Ectodermal cell (in vitro differentiated cells): ENCODE results near the gene TBC1D12.

Experiments
- H3K27ac ChIP-seq: 2 replicates; pipeline ENCODE4 v1.7.0; 2013; ENCODE audit warnings: mild to moderate bottlenecking, low read depth, low read length; ENCODE audit not compliant: insufficient read depth, poor library complexity, severe bottlenecking
- H3K27me3 ChIP-seq: 2 replicates; pipeline ENCODE4 v1.7.0; 2013; ENCODE audit warnings: mild to moderate bottlenecking, low read length; ENCODE audit not compliant: insufficient read depth, control insufficient read depth, poor library complexity, severe bottlenecking
- H3K36me3 ChIP-seq: one replicate; pipeline ENCODE4 v1.7.0; 2013; ENCODE audit warnings: low read length; ENCODE audit not compliant: control insufficient read depth, insufficient read depth
- H3K4me1 ChIP-seq: one replicate; pipeline ENCODE4 v1.7.0; 2013; ENCODE audit warnings: low read length; ENCODE audit not compliant: control insufficient read depth, insufficient read depth
- H3K4me3 ChIP-seq: 2 replicates; pipeline ENCODE4 v1.7.0; 2013; ENCODE audit warnings: low read depth, low read length, control low read depth; ENCODE audit not compliant: insufficient read depth
- H3K9me3 ChIP-seq: 2 replicates; pipeline ENCODE4 v1.7.0; 2013; ENCODE audit warnings: mild to moderate bottlenecking, low read length, moderate library complexity; ENCODE audit not compliant: control insufficient read depth
- WGBS, 2 experiments: methylation state at CpG; one replicate each; pipeline ENCODE4 v1.1.7; 2013; ENCODE audit warnings: missing lambda C conversion rate in 2 of 2; 5-methylcytosine and 5-hydroxymethylcytosine counted together

TBC1D12 gene

DNA sequence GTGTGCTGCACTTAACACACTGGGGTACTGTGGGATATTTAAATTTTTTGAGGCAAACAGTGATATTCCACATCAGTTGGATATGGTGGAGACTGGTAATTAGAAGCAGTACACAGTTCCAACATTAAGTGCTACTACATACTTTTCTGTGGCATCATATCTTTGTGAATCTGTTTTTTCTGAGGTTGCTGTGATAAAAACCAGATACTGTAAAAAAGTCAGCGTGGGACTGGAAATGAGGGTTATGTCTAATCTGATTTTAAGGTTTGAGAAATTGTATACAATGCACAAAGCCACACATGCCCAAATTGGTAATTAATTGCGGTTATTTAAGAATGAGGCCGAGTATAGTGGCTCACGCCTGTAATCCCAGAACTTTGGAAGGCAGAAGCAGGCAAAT lies 41.2 kb downstream of the TBC1D12 start:
- H3K4me1 ChIP-seq: no peaks in the 10 kb centered on the region
- no peak overlapping the region for H3K27ac ChIP-seq
- no peaks in the 10 kb centered on the region for H3K27me3 ChIP-seq
- H3K9me3 ChIP-seq: no peaks in the 10 kb centered on the region
- 89 to 94% methylated on average over 4 of the region's 4 CpGs for WGBS, 2 experiments
- no peaks in the 10 kb centered on the region for H3K36me3 ChIP-seq
- H3K4me3 ChIP-seq: no peak overlapping the region

DNA sequence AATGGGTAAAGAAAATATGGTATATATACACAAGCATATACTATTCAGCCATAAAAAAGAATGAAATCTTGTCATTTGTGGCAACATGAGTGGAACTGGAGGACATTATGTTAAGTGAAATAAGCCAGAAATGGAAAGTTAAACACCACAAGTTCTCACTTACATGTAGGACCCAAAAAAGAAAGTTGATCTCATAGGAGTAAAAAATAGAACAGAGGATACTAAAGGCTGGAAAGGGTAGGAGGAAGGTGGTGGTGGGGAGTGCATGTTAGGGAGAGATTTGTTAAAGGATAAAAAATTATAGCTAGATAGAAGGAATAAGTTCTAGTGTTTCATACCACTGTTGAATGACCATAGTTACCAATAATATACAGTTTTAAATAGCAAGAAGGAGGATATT lies 48.4 kb downstream of the TBC1D12 start:
- no peak overlapping the region for H3K27ac ChIP-seq
- H3K4me3 ChIP-seq: no peak overlapping the region
- H3K9me3 ChIP-seq: no peaks in the 10 kb centered on the region
- H3K4me1 ChIP-seq: no peaks in the 10 kb centered on the region
- no peaks in the 10 kb centered on the region for H3K36me3 ChIP-seq
- no peaks in the 10 kb centered on the region for H3K27me3 ChIP-seq

- H3K9me3 ChIP-seq: no peaks in the 10 kb centered on the region
- no peak overlapping the region for H3K27ac ChIP-seq
- H3K27me3 ChIP-seq: no peaks in the 10 kb centered on the region
- WGBS, 2 experiments: 77% methylated on average over 1 of the region's 1 CpG; no CpG with 5 or more reads in 1 of the 2 experiments
- no peaks in the 10 kb centered on the region for H3K36me3 ChIP-seq
- no peak overlapping the region for H3K4me3 ChIP-seq
- H3K4me1 ChIP-seq: no peaks in the 10 kb centered on the region
Observed at GRCh38 chr10:94451883-94452519, 49.7 kb downstream of the TBC1D12 start.

- Histone ChIP-seq H3K36me3 (no peaks in the 10 kb centered on the region), H3K4me3 (no peak overlapping the region), H3K27ac (no peak overlapping the region), H3K27me3 (no peaks in the 10 kb centered on the region), H3K9me3 (no peaks in the 10 kb centered on the region), H3K4me1 (no peaks in the 10 kb centered on the region)
- WGBS, 2 experiments: 96 to 100% methylated on average over 1 to 2 of the region's 2 CpGs
Observed at GRCh38 chr10:94456942-94457341, 54.6 kb downstream of the TBC1D12 start.

DNA sequence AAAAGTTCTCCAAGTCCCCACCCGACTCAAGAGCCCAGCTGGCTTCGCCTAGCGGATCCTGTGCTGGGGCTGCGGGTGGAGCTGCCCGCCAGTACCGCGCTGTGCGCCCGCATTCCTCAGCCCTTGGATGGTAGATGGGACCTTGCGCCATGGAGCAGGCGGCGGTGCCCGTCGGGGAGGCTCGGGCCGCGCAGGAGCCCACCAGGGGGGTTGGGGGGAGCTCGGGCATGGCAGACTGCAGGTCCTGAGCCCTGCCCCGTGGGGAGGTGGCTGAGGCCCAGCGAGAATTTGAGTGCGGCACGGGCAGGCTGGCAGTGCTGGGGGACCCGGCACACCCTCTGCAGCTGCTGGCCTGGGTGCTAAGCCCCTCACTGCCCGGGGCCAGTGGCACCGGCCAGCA lies 57.0 kb downstream of the TBC1D12 start:
- no peaks in the 10 kb centered on the region for H3K9me3 ChIP-seq
- H3K27ac ChIP-seq: no peak overlapping the region
- H3K4me1 ChIP-seq: no peaks in the 10 kb centered on the region
- no peaks in the 10 kb centered on the region for H3K27me3 ChIP-seq
- no peak overlapping the region for H3K4me3 ChIP-seq
- 96% methylated on average over 25 of the region's 25 CpGs for WGBS, 2 experiments
- H3K36me3 ChIP-seq: no peaks in the 10 kb centered on the region

DNA sequence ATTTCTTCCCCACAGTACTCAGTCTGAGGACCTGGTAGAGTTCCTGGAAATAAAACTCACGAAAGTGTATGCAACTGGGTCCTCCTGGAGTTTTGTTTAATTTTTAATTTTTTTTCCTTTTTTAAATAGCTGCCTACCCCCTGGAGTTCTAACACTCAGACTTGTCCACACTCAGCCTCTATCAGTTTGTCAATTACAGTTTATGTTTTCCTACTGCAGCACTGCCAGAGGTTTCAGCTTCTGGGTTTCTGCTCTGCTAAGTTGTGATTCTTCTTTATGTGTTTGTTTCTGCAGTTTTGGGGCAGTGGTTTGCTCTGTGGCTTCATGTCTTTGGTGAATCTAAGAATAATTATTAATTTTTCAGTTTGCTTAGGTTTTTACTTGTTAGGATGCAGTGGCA lies 59.2 kb downstream of the TBC1D12 start:
- no peaks in the 10 kb centered on the region for H3K4me1 ChIP-seq
- H3K9me3 ChIP-seq: no peaks in the 10 kb centered on the region
- no peaks in the 10 kb centered on the region for H3K27me3 ChIP-seq
- H3K36me3 ChIP-seq: no peaks in the 10 kb centered on the region
- 100% methylated on average over 1 of the region's 1 CpG; no CpG with 5 or more reads in 1 of the 2 experiments for WGBS, 2 experiments
- H3K27ac ChIP-seq: no peak overlapping the region
- H3K4me3 ChIP-seq: no peak overlapping the region

- no peaks in the 10 kb centered on the region for H3K36me3 ChIP-seq
- H3K27me3 ChIP-seq: no peaks in the 10 kb centered on the region
- no peak overlapping the region for H3K27ac ChIP-seq
- no peaks in the 10 kb centered on the region for H3K9me3 ChIP-seq
- H3K4me3 ChIP-seq: no peak overlapping the region
- no peaks in the 10 kb centered on the region for H3K4me1 ChIP-seq
Observed at GRCh38 chr10:94462130-94462529, 59.8 kb downstream of the TBC1D12 start.

GRCh38 chr10:94465684-94466083 lies 63.3 kb downstream of the TBC1D12 start:
- no peaks in the 10 kb centered on the region for H3K9me3 ChIP-seq
- no peak overlapping the region for H3K27ac ChIP-seq
- 91% methylated on average over 10 of the region's 15 CpGs for WGBS, 2 experiments

GRCh38 chr10:94481410-94481809 lies 79.1 kb downstream of the TBC1D12 start:
- Histone ChIP-seq H3K4me3 (no peak overlapping the region), H3K4me1 (no peaks in the 10 kb centered on the region), H3K36me3 (no peaks in the 10 kb centered on the region), H3K27ac (no peak overlapping the region), H3K9me3 (no peaks in the 10 kb centered on the region), H3K27me3 (no peaks in the 10 kb centered on the region)

More at GRCh38 chr10:94465684-94466083, 63.3 kb downstream of the TBC1D12 start:
- Histone ChIP-seq H3K4me3 (no peak overlapping the region), H3K27me3 (no peaks in the 10 kb centered on the region), H3K4me1 (no peaks in the 10 kb centered on the region), H3K36me3 (no peaks in the 10 kb centered on the region)

GRCh38 chr10:94483970-94484369 lies 81.6 kb downstream of the TBC1D12 start:
- no peaks in the 10 kb centered on the region for H3K9me3 ChIP-seq
- H3K4me3 ChIP-seq: no peak overlapping the region
- no peaks in the 10 kb centered on the region for H3K36me3 ChIP-seq
- H3K27ac ChIP-seq: no peak overlapping the region
- 84 to 95% methylated on average over 4 of the region's 4 CpGs for WGBS, 2 experiments
- no peaks in the 10 kb centered on the region for H3K27me3 ChIP-seq
- H3K4me1 ChIP-seq: no peaks in the 10 kb centered on the region

DNA sequence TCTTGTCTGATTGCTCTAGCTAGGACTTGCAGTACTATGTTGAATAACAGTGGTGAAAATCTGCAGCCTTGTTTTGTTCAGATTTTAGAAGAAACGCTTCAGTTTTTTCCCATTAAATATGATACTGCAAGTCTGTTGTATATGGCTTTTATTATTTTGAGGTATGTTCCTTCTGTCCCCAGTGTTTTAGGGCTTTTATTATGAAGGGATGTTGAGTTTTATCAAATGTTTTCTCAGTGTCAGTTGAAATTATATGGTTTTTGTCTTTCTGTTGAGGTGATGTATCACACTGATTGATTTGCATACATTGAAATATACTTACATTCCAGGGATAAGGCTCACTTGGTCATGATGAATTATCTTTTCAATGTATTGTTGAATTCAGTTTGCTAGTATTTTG lies 82.8 kb downstream of the TBC1D12 start:
- Histone ChIP-seq H3K27ac (no peak overlapping the region), H3K4me3 (no peak overlapping the region), H3K36me3 (no peaks in the 10 kb centered on the region), H3K4me1 (no peaks in the 10 kb centered on the region), H3K27me3 (no peaks in the 10 kb centered on the region), H3K9me3 (no peaks in the 10 kb centered on the region)
- WGBS, 2 experiments: 91 to 94% methylated on average over 1 of the region's 1 CpG
